HG02798 (cell line): Measurements from ENCODE around the gene IRX3.

Experiments used
- ATAC-seq: cut with Tn5 transposase; IDR thresholded peaks from one replicate; pipeline ENCODE4 v1.9.1; 2021; ENCODE audit warnings: mild to moderate bottlenecking; ENCODE audit not compliant: unreplicated experiment, poor library complexity

Gene IRX3

GRCh38 chr16:54286366-54287130 lies at the start of gene IRX3:
Gene IRX3 (minus strand): TSS chr16:54286787. CDS start chr16:54286050, 737 bp downstream.
- ATAC-seq: no peak

DNA sequence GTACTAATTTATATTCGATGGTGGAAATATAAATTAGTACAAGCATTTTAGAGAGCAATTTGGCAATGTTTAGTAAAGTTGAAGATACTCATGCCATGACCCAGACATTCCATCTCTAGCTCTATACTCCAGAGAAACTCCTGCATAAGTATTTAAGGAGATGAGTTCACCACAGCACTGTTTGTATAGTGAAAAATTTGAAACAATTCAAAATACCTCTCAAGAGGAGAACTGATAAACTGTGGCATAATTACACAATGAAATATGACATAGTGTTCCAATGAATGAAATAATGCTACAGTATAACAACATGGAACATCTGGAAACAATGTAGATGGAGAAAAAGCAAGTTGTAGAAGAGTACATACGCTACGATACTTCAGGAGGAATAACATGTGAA lies 48.6 kb upstream of the IRX3 start:
- no peak for ATAC-seq

GRCh38 chr16:54334208-54334607 lies 47.6 kb upstream of the IRX3 start:
- no peak for ATAC-seq

- no peak for ATAC-seq
Observed at GRCh38 chr16:54331241-54332002, 44.8 kb upstream of the IRX3 start.

DNA sequence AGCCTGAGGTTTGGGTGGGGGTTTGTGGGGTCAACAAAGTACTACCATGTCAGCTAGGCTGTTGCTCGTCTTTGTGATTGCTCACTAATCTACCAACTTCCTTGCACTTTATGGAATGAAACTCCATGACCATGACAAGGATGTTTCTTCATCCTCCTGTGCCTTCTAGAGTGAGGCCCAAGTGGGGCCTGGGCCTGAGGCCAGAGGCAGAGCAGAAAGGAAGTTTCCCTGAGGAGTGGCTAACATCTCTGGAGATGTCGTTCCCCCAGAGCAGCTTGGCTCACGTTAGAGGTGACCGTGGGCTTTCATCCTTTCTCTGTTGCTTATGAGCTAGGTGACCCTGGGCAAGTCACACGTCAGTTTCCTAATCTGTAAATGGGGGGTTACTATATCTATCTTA lies 41.0 kb upstream of the IRX3 start:
- no peak for ATAC-seq

GRCh38 chr16:54326266-54326662 lies 39.7 kb upstream of the IRX3 start:
- ATAC-seq: no peak

DNA sequence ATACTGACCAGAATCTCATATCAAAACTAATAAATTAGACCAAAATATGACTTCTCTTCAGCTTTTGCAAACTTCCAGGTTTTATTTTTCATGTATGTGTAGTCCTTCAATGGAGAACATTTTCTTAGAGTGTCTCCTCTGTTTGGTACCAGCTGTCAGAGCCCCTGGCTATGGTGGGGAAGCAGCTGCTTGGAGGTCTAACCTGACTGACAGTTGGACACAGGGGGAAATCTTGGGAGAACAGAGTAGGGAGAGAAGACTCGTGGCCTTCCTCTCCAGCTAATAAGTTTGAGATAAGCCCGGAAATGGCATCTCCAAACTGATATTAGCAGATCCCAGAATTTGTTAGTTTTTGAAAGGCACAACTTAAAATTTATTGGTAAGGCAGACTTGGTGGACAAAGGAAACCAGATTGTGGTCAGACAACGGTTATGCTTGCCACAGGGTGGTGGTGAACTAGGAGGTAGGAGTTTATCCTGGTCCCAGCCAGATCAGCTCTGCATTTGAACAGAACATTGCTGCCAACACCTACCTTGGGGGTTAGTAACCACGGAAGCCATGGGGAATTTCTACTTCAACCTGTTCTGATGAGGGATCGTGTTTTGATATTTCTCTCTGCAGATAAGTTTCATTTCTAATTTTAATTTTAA lies 39.2 kb upstream of the IRX3 start:
- no peak for ATAC-seq

DNA sequence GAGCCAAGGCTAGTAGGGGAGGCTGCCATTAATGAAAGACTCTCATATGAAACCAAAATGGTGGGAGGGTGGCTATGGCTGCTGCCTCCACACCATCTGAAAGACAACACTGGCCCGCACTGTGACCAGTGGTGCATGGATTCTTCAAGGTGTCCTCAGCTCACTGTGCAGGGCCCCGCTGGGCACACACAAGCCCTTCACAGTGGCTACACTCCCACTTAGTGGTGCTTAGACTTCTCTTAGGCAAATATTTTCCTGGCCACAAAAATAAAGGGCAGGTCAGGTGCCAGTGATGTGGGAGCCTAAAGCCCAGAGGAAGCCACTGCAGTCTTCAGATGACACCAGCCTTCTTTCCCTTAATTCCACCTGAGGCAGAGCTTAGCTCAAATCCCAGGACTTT lies 38.1 kb upstream of the IRX3 start:
- no peak for ATAC-seq

- ATAC-seq: no peak
Observed at GRCh38 chr16:54320697-54321340, 34.2 kb upstream of the IRX3 start.

DNA sequence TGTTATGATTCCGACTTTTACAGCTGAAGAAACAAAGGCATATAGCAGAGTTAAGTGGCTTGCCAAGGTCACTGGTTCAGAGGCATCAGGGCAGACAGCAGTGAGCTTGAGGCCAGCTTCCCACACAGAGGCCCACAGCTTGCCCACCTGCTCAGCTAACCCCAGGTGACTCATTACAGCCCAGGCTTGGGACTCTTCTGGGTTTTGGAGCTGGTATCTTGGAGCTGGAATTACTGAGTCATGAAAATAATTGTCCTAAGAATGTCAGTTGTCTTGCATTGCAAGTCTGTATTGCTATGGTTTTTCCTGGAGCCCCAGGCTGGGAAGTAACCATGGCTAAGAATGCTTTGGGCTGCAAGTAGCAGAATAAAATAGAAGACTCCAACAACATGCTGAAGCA lies 32.4 kb upstream of the IRX3 start:
- no peak for ATAC-seq

DNA sequence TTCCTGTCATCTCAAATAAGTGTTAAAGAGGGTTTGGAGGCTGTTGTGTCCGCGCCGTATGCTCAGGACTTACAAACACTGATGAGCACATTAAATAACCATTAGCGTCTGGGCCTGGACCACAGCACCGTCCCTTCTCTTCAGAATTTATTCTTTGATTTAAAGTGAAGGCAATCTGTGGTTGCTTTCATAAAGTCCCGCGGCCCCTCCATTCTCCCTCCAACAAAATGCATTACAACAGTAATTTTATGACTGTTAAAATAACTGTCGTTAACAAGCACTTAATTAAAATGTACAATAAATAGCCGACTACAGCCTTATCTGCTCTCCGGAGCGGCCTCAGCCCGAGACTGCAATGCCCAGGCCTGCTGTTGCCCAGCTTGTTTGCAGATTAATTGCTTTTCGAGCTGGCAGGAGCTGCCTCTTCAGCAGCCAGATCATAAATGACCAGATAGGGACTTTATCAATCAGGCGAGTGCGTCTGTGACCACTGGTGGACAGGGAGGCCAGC lies 30.6 kb upstream of the IRX3 start:
- ATAC-seq: no peak

- no peak for ATAC-seq
Observed at GRCh38 chr16:54316095-54316889, 29.7 kb upstream of the IRX3 start.

GRCh38 chr16:54313789-54314188 lies 27.2 kb upstream of the IRX3 start:
- no peak for ATAC-seq

DNA sequence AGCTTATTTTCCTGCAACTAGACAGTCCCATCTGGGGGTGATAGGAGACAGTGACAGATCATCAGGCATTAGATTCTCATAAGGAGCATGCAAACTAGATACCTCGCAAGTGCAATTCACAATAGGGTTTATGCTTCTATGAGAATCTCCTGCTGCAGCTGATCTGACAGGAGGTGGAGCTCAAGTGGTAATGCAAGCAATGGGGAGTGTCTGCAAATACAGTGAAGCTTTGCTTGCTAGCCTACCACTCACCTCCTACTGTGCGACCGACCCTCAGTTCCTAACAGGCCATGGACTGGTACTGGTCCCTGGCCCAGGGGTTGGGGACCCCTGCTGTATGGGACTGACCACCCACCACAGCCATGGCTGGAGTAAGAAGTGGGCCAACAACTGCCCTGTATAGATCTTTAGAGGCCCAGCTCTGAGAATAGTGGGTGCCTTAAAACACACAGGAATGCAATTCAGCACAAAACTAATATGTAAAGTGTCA lies 26.0 kb upstream of the IRX3 start:
- ATAC-seq: no peak

DNA sequence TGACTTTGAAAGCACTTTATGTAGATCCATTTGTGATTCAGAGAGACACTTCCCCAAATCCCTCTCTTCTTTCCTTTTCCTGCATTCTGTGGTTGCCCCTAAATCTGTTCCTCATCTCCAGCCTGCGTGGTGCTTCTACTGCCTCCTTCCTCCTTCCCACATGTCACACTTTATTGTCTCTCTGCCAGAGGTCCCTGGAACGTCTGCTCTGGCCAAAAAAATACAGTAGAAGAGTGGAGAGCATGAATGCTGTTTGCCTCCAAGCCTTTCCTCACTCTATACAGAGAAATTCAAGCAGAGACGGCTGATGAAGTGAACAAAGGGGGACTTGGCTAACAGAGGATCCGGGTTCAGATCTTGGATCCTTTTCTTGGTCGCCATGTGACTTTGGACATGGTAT lies 22.8 kb upstream of the IRX3 start:
- ATAC-seq: no peak

GRCh38 chr16:54305080-54305479 lies 18.5 kb upstream of the IRX3 start:
- no peak for ATAC-seq

- ATAC-seq: no peak
Observed at GRCh38 chr16:54303613-54304012, 17.0 kb upstream of the IRX3 start.

- no peak for ATAC-seq
Observed at GRCh38 chr16:54297154-54297553, 10.6 kb upstream of the IRX3 start.

- ATAC-seq: no peak
Observed at GRCh38 chr16:54296543-54296942, 10.0 kb upstream of the IRX3 start.
